Fibroblast of lung (primary cell): Measurements from ENCODE around the gene RERE. TPM values are rescaled to one million over a fixed set of nuclear protein-coding genes. Genes with fewer than 3 reads are reported as not detected.

Source experiments
- DNase-seq, 2 donors: peaks; one replicate each; pipeline versions ENCODE4 v3.0.0 to v3.0.0-alpha.2; 2010; ENCODE audit warnings: low read depth in 2 of 2
- H2AFZ ChIP-seq: 2 replicates; pipeline ENCODE4 v1.5.1; 2012; ENCODE audit warnings: low read length, control low read depth, inconsistent platforms
- H3K27ac ChIP-seq: 2 replicates; pipeline ENCODE4 v1.5.1; 2011; ENCODE audit warnings: low read length, control low read depth; ENCODE audit not compliant: insufficient read depth
- H3K27me3 ChIP-seq: 2 replicates; pipeline ENCODE4 v1.5.1; 2011; ENCODE audit warnings: mild to moderate bottlenecking, low read length; ENCODE audit not compliant: control insufficient read depth, insufficient read depth
- H3K36me3 ChIP-seq: 2 replicates; pipeline ENCODE4 v1.5.1; 2011; ENCODE audit warnings: low read length; ENCODE audit not compliant: control insufficient read depth, insufficient read depth
- H3K4me1 ChIP-seq: 2 replicates; pipeline ENCODE4 v1.5.1; 2011; ENCODE audit warnings: low read length; ENCODE audit not compliant: control insufficient read depth, insufficient read depth; ENCODE audit errors: extremely low read depth
- H3K4me2 ChIP-seq: 2 replicates; pipeline ENCODE4 v1.5.1; 2011; ENCODE audit warnings: low read length, control low read depth; ENCODE audit not compliant: insufficient read depth; ENCODE audit errors: extremely low read depth
- H3K4me3 ChIP-seq, 4 experiments: fragments of 200-600 bp in 1 of 4; sonication (generic) in 1 of 4; replicated peaks in 1 of 4; 2 replicates each; pipeline ENCODE4 v1.5.1; 2011 to 2016; ENCODE audit warnings: low read length in 4 of 4, low read depth in 3 of 4, mild to moderate bottlenecking in 3 of 4, control low read depth in 2 of 4, inconsistent platforms in 1 of 4, mixed read lengths in 1 of 4; ENCODE audit not compliant: insufficient read depth in 1 of 4; ENCODE audit errors: control extremely low read depth in 1 of 4
- H3K79me2 ChIP-seq: 2 replicates; pipeline ENCODE4 v1.5.1; 2012; ENCODE audit warnings: mild to moderate bottlenecking, low read length, inconsistent platforms; ENCODE audit not compliant: control insufficient read depth, insufficient read depth
- H3K9ac ChIP-seq: 2 replicates; pipeline ENCODE4 v1.5.1; 2011; ENCODE audit warnings: mild to moderate bottlenecking, low read length, control low read depth; ENCODE audit not compliant: insufficient read depth
- H3K9me3 ChIP-seq: 2 replicates; pipeline ENCODE4 v1.5.1; 2012; ENCODE audit warnings: low read depth, low read length; ENCODE audit not compliant: control insufficient read depth, insufficient read depth
- H4K20me1 ChIP-seq: 2 replicates; pipeline ENCODE4 v1.5.1; 2011; ENCODE audit warnings: low read length; ENCODE audit not compliant: control insufficient read depth, insufficient read depth; ENCODE audit errors: extremely low read depth
- EZH2 ChIP-seq: IDR thresholded peaks from 2 replicates; pipeline ENCODE4 v1.5.1; 2012; ENCODE audit warnings: low read length, control low read depth, mild to moderate bottlenecking; ENCODE audit errors: missing control alignments
- polyA plus RNA-seq, 2 donors: library from polyadenylated mRNA; depleted of rRNA in 1 of 2; stranded (reverse) in 1 of 2; unstranded in 1 of 2; fragments of >200 nt; gene quantifications; 2 replicates each; pipeline ENCODE4 v1.2.1, GENCODE V29; 2011 to 2012; ENCODE audit warnings: missing spikeins in 1 of 2
- total RNA-seq: library from RNA; depleted of rRNA; stranded (reverse); fragments of >200 nt; gene quantifications from 2 replicates; pipeline ENCODE4 v1.2.1, GENCODE V29; 2014
- TF ChIP-seq, protein P1 (sequence below), 2 donors: IDR thresholded peaks in 1 of 2; conservative IDR thresholded peaks in 1 of 2; 1 replicate in 1 of 2; 2 replicates in 1 of 2; pipeline ENCODE4 v1.5.1; 2011 to 2012; ENCODE audit warnings: low read length in 2 of 2, control low read depth in 1 of 2, inconsistent platforms in 1 of 2, low read depth in 1 of 2, mild to moderate bottlenecking in 1 of 2

Gene RERE
- total and polyA plus RNA-seq, 2 donors (not counting 1 experiment from before 2014, with no cell fraction given): 3.7 to 51.0 TPM

DNA sequence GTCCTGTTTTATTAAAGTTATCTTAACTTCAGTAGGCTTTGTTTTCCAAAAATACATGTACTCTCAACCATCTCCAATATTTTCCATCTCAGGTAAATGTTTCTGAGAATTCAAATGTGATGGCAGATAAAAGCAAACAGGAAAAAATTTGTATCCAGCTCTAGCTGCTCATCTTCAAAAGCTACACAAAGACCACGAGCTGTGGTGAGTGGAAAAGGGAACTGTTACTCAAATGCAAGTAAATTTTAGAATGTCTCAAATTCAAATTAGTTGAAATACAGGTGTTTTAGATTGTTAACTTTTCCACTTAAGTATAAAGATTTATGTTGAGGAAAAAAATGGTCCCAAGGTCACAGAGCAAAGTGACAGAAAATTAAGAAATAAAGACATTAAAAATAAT, 283.5 kb downstream of the RERE start:
- no peaks in the 10 kb centered on the region for H3K36me3 ChIP-seq
- no peak overlapping the region for H2AFZ ChIP-seq
- H3K9ac ChIP-seq: no peak overlapping the region
- H3K27me3 ChIP-seq: no peaks in the 10 kb centered on the region
- no peaks in the 10 kb centered on the region for H3K79me2 ChIP-seq
- H3K4me1 ChIP-seq: no peaks in the 10 kb centered on the region
- H3K4me3 ChIP-seq: no peak overlapping the region
- H3K4me2 ChIP-seq: no peak overlapping the region
- H4K20me1 ChIP-seq: no peaks in the 10 kb centered on the region
- TF ChIP-seq, protein P1, sequence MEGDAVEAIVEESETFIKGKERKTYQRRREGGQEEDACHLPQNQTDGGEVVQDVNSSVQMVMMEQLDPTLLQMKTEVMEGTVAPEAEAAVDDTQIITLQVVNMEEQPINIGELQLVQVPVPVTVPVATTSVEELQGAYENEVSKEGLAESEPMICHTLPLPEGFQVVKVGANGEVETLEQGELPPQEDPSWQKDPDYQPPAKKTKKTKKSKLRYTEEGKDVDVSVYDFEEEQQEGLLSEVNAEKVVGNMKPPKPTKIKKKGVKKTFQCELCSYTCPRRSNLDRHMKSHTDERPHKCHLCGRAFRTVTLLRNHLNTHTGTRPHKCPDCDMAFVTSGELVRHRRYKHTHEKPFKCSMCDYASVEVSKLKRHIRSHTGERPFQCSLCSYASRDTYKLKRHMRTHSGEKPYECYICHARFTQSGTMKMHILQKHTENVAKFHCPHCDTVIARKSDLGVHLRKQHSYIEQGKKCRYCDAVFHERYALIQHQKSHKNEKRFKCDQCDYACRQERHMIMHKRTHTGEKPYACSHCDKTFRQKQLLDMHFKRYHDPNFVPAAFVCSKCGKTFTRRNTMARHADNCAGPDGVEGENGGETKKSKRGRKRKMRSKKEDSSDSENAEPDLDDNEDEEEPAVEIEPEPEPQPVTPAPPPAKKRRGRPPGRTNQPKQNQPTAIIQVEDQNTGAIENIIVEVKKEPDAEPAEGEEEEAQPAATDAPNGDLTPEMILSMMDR (conservative IDR thresholded peaks at IDR 0.05 in 1 of 2, IDR thresholded peaks at IDR 0.05 in 1 of 2; ENCODE audit: low read depth in 1 of 2, low read length in 2 of 2): no peak
- TF ChIP-seq EZH2: no peak
- H3K9me3 ChIP-seq: no peaks in the 10 kb centered on the region
- H3K27ac ChIP-seq: no peak overlapping the region
- no peak for DNase-seq

DNA sequence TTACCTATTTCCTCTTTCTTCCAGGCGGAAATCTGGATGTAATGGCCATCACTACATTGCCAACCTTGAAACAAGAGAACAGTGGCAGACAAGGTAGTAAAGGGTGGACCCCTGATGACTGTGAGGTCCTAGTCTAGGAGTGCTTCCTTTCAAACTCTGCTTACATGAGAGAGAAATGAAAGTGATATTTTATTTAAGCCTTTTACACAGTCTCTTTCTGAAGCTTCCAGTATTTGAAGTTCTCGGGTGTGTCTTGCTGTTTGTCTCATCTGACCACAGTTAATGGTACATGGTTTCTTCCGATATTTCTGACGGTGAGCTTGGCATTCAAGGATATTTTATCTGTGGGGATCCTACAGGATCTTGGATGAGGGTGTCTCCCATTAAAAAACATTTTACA, 284.3 kb downstream of the RERE start:
- Histone ChIP-seq H3K27me3 (no peaks in the 10 kb centered on the region), H4K20me1 (no peaks in the 10 kb centered on the region), H3K27ac (no peak overlapping the region), H3K4me2 (no peak overlapping the region), H3K9me3 (no peaks in the 10 kb centered on the region), H3K79me2 (no peaks in the 10 kb centered on the region), H3K9ac (no peak overlapping the region), H2AFZ (no peak overlapping the region), H3K4me1 (no peaks in the 10 kb centered on the region), H3K4me3 (no peak overlapping the region), H3K36me3 (no peaks in the 10 kb centered on the region)
- TF ChIP-seq EZH2: no peak
- TF ChIP-seq, protein P1 (conservative IDR thresholded peaks at IDR 0.05 in 1 of 2, IDR thresholded peaks at IDR 0.05 in 1 of 2; ENCODE audit: low read depth in 1 of 2, low read length in 2 of 2): no peak
- DNase-seq: no peak

DNA sequence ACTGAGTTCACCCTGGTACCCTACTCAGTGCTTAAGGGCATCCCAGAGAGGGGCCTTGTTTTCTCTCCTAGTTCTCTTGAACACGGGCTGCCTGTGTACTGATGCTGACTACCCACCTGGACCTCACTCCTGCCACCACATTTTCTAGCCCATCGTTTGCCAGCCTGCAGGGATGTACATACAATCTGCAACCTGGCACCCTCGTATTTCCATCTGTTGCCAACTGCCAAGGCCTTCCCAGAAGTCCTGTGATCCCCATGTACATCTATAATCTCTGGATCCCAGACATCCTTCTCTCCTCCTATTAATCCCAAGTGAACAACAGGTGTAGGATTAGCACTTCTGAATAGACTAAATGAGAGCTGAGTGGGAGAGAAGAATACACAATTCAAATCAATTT, 287.5 kb downstream of the RERE start:
- H3K79me2 ChIP-seq: no peaks in the 10 kb centered on the region
- TF ChIP-seq, protein P1 (conservative IDR thresholded peaks at IDR 0.05 in 1 of 2, IDR thresholded peaks at IDR 0.05 in 1 of 2; ENCODE audit: low read depth in 1 of 2, low read length in 2 of 2): no peak
- no peak for TF ChIP-seq EZH2
- no peak overlapping the region for H3K27ac ChIP-seq
- no peaks in the 10 kb centered on the region for H4K20me1 ChIP-seq
- no peaks in the 10 kb centered on the region for H3K4me1 ChIP-seq
- H3K36me3 ChIP-seq: no peaks in the 10 kb centered on the region
- no peaks in the 10 kb centered on the region for H3K9me3 ChIP-seq
- no peak overlapping the region for H3K4me3 ChIP-seq
- H3K27me3 ChIP-seq: no peaks in the 10 kb centered on the region
- no peak overlapping the region for H3K4me2 ChIP-seq
- H2AFZ ChIP-seq: no peak overlapping the region
- no peak overlapping the region for H3K9ac ChIP-seq
- DNase-seq: no peak
